VCaP (cell line): ENCODE measurements around the gene SYNGR3.

Experiments
- H3K27ac ChIP-seq: fragments of 450-650 bp; 2 replicates; pipeline ENCODE4 v1.5.1; 2017
- TF ChIP-seq, protein P1 (sequence below): fragments of 450-650 bp; conservative IDR thresholded peaks from 2 replicates; pipeline ENCODE4 v1.5.1; 2017; ENCODE audit warnings: mild to moderate bottlenecking, moderate library complexity

SYNGR3 gene

DNA sequence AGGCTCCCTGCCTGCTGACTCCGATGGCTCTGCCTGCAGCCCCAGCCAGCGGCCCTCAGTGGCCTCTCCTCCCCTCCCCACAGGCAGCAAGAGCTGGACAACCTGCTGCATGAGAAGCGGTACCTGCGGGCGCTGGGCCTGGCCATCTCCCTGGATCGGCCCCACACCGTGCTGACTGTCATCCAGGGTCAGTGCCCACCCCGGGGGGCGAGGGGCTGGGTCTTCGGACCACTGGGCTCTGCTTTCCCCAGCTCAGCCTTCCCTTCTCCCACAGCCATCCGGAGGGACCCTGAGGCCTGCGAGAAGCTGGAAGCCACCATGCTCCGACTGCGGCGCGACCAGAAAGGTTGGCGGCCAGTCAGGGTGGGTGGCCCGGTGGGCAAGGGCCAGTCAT is 11.9 kb upstream of the SYNGR3 start:
- TF ChIP-seq, protein P1, sequence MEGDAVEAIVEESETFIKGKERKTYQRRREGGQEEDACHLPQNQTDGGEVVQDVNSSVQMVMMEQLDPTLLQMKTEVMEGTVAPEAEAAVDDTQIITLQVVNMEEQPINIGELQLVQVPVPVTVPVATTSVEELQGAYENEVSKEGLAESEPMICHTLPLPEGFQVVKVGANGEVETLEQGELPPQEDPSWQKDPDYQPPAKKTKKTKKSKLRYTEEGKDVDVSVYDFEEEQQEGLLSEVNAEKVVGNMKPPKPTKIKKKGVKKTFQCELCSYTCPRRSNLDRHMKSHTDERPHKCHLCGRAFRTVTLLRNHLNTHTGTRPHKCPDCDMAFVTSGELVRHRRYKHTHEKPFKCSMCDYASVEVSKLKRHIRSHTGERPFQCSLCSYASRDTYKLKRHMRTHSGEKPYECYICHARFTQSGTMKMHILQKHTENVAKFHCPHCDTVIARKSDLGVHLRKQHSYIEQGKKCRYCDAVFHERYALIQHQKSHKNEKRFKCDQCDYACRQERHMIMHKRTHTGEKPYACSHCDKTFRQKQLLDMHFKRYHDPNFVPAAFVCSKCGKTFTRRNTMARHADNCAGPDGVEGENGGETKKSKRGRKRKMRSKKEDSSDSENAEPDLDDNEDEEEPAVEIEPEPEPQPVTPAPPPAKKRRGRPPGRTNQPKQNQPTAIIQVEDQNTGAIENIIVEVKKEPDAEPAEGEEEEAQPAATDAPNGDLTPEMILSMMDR: no peak
- no peak overlapping the region for H3K27ac ChIP-seq

DNA sequence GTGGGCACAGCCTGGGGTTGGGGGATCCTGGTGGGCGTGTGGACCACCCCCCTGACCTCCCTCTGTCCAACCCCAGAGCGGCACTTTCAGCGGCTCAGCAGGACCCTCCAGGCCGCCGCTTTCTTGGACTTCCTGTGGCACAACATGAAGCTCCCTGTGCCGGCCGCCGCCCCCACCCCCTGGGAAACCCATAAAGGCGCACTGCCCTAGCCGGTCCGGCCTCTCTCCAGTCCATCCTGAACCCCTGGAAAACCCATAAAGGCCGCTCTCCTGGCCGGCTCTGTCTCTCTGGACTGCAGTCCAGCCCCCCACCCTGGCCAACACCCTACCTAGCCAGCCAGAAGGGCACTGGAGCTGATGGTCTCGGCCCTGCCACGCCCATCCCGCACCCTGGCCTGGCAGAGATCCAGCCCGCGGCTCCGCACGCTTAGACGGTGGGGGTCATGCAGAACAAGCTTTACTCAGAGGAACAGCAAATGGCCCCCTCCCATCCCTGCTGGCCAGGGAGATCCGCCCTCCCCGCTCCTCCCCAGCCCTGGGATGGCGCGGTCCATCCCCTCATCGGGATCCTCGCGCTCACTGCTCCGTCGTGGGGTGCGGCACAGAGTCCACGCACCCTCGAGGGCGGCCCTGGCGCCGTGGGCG is 11.2 kb upstream of the SYNGR3 start:
- TF ChIP-seq, protein P1: no peak
- H3K27ac ChIP-seq: no peak overlapping the region

DNA sequence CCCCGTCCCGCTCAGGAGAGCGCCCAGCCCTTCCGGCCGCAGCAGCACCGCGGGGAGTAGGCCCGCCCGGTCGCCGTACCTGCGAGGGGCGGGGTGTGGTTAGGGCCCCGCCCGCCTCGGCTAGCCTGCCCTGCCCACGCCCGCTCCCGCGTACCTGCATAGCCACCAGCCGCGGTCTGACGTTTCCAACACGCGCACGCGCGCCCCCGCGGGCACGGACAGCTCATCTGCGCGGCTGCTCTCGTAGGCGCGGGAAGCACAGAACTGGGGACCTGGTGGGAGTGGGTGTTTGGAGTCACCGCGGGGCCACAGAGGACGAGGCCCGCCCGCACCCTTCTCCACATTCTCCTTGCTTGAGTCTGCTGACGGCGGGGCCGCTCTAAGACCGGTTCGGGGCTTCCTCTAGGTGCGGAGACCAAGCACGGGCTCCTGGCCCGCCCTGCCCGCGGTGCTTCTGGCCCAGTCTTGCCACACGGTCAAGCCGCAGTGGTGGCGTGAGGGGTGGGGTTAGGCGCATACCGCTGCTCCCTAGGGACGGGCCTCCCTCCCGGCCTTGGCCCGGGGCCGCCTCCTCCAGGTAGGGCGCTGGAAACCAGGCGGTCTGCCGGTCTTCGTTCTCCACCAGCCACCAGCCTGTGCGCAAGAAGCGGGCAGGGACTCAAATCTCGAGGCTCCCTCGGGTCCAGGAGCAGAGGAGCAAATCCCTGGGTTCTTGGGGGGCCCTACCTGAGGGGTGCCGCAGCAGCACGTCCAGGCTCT is 10.3 kb upstream of the SYNGR3 start:
- no peak overlapping the region for H3K27ac ChIP-seq
- TF ChIP-seq, protein P1: no peak

DNA sequence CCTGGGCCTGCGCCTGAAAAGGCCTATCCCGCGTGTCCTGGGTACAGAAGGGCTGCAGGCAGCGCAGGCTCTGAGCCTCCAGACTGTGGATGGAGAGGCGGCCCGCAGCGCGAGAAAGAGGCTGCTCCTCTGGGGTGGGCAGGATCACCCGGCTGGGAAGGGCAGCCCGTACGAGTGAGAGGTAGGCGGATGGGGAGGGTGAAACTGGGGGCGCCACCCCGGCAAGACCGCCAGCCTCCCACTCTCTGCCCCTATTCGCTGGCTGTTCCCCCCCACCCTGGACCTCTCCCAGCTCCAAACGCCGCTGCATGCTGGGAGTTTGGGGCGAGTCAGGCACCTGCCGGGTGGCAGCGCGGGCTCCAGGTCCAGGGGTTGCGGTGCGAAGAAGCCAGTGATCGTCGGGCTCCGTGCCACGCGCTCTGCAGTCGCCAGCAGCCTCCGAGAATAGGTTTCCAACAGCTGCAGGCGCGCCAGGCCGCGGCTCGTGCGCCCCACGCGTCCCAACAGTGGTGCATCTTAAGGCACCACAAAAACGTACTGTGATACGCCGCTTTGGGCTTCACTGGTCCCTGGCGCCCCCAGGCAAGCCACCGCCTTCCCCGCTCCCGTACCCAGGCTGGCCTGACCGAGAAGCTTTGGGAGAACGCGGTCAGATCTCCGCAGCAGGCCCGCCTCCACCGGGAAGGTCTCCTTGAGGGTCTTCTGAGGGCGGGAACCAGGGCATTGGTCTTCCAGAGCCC is 9.6 kb upstream of the SYNGR3 start:
- no peak overlapping the region for H3K27ac ChIP-seq
- TF ChIP-seq, protein P1: no peak

DNA sequence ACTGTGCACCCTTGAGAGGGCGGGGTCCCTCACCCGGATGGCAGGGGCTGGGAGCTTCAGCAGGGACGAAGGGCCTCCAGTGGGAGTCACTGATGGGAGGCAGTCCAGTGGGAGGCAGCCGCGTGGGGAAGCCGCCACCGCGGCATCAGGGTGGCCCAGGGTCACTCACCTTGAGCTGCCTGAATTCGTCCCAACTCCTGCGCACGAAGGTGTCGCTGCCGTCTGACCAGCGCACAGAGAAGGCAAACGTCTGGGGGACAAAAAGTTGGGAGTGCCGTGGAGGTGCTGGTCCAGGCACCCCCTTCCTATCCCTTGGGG is 9.0 kb upstream of the SYNGR3 start:
- no peak overlapping the region for H3K27ac ChIP-seq
- TF ChIP-seq, protein P1: no peak

DNA sequence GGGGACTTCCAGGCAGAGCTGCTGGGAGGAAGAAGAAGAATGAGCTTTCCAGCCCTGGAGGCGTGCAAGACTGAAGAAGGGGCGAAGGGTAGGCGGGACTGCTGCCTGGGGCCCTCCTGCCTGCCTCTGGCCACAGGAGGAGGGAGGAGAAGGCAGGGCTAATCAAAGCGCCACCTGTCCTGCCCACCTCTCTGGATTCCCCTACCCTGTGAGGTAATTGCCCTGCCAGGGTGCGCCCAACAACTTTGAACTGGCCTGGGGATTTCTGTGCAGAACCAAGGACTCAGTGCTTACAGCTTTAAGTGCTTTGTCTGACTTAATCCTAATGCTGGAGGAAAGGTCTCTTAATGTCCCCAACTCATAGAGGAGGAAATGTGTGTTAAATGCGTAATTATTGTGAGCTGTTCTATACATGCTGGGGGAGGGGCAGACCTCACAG is 8.4 kb upstream of the SYNGR3 start, which contains the start of gene NOXO1:
Gene NOXO1 (minus strand): TSS at position 72 of the 439 bp plus-strand sequence. CDS start 290 bp downstream, outside the sequence.
- TF ChIP-seq, protein P1: no peak
- no peak within 1 kb of the TSS for H3K27ac ChIP-seq

DNA sequence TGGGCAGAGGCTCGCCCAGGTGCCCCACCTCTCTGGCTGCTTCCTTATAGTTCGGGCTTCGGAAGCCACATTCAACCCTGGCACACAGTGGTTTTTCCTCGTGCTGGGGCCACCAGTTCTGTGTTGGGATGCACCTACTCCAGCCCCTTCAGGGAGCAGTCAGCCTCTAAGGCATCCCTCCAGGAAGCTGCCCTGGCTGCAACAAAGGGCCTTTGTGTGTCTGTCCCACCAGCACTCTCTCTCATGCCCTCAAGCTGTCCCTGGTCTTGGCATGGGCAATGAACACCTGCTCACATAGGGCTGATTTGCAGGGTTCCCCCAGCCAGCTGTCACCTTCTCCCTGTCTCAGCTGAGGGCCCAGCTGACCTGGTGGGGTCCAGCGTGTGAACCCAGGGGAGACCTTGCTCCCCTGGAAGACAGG is 7.7 kb upstream of the SYNGR3 start:
- TF ChIP-seq, protein P1: no peak
- H3K27ac ChIP-seq: no peak overlapping the region
